GM12801 (cell line): ENCODE results near the gene EVPL.

Experiments used
- CTCF ChIP-seq: IDR thresholded peaks from one replicate; pipeline ENCODE4 v1.5.1; 2011; ENCODE audit warnings: control low read depth; ENCODE audit not compliant: insufficient read length; ENCODE audit errors: extremely low read depth

The EVPL gene

GRCh38 chr17:76036497-76037261 is 9.6 kb upstream of the EVPL start:
- no peak for TF ChIP-seq CTCF

- no peak for TF ChIP-seq CTCF
Observed at GRCh38 chr17:76034428-76035350, 7.6 kb upstream of the EVPL start.

- no peak for TF ChIP-seq CTCF
Observed at GRCh38 chr17:76033139-76033538, 6.0 kb upstream of the EVPL start.

- no peak for TF ChIP-seq CTCF
Observed at GRCh38 chr17:76032780-76033108, 5.6 kb upstream of the EVPL start.

- no peak for TF ChIP-seq CTCF
Observed at GRCh38 chr17:76032073-76032779, 5.1 kb upstream of the EVPL start.

- no peak for TF ChIP-seq CTCF
Observed at GRCh38 chr17:76026714-76027158, 370 bp downstream of the EVPL start.

GRCh38 chr17:76025294-76025693 is 1.8 kb downstream of the EVPL start:
- TF ChIP-seq CTCF, result no peak
